ENCODE results near the gene UQCC5.

Gene UQCC5

DNA sequence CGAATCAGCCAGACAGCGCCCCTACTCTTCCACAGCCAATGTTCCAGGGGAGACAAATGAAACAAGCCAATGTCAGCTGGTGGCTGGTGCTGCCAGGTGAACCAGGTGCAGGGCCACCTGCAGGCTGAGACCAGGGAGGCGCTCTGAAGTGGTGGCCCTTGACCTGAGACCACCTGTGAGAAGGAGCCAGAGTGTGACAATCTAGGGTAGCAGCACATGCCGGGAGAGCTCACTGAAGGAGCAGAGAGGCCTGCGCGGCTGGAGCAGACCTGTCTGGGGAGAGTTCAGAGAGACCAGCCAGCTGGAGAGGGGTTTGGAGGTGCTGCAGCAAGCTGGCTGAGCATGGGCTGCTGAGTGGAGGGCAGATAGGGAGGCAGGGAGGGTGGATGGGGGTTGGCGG lies 42.0 kb upstream of the UQCC5 start:
- TF ChIP-seq POLR2AphosphoS5 (IDR thresholded peaks at IDR 0.05; ENCODE audit: low read depth, low read length) (no peak), TAF1 (IDR thresholded peaks at IDR 0.05; ENCODE audit: borderline replicate concordance, low read depth, low read length) (no peak), POLR2A (IDR thresholded peaks at IDR 0.05; ENCODE audit: low read depth, low read length) (no peak)
- FAIRE-seq = no peak
- no peak for DNase-seq (ENCODE audit: insufficient read length)

DNA sequence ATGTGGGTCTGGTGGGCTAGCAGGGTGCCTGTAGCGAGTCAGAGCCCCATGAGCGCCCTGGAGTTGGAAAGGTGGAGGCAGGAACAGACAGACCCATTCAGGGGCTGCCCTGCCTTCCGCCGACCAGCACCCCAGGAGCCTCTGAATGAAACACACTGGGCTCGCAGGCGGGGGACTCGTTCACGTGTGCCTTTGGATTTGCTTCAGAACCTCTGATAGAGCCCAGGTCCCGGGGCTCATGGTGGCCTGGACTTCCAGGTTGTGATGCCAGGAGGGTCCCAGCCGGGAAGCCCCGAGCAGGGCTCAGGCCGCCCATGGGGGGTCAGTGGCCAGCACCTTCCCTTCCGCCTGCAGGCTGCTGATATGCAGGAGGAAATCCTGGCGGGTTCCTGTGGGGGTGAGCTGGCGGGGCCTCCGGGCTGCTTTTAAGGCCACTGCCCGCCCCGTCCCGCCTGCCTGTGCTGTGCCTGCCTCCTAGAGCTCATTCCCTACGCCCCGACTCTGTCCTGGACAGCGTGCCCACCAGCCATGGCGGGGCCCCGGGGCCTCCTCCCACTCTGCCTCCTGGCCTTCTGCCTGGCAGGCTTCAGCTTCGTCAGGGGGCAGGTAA lies 41.4 kb upstream of the UQCC5 start, which contains the start of gene STAB1:
Gene STAB1, plus strand, starts transcription at position 453 of the 610 bp plus-strand sequence. Its CDS starts 76 bp downstream, at position 529.
- no peak for TF ChIP-seq POLR2A (IDR thresholded peaks at IDR 0.05; ENCODE audit: low read depth, low read length)
- TF ChIP-seq TAF1 (IDR thresholded peaks at IDR 0.05; ENCODE audit: borderline replicate concordance, low read depth, low read length) = no peak
- TF ChIP-seq POLR2AphosphoS5 (IDR thresholded peaks at IDR 0.05; ENCODE audit: low read depth, low read length) = no peak
- DNase-seq (ENCODE audit: insufficient read length) (no peak), FAIRE-seq (no peak)

GRCh38 chr3:52495777-52496602 lies 40.4 kb upstream of the UQCC5 start:
- no peak for TF ChIP-seq POLR2A (IDR thresholded peaks at IDR 0.05; ENCODE audit: low read depth, low read length)
- TF ChIP-seq TAF1 (IDR thresholded peaks at IDR 0.05; ENCODE audit: borderline replicate concordance, low read depth, low read length) = no peak
- TF ChIP-seq POLR2AphosphoS5 (IDR thresholded peaks at IDR 0.05; ENCODE audit: low read depth, low read length) = no peak
- FAIRE-seq = no peak
- no peak for DNase-seq (ENCODE audit: insufficient read length)

DNA sequence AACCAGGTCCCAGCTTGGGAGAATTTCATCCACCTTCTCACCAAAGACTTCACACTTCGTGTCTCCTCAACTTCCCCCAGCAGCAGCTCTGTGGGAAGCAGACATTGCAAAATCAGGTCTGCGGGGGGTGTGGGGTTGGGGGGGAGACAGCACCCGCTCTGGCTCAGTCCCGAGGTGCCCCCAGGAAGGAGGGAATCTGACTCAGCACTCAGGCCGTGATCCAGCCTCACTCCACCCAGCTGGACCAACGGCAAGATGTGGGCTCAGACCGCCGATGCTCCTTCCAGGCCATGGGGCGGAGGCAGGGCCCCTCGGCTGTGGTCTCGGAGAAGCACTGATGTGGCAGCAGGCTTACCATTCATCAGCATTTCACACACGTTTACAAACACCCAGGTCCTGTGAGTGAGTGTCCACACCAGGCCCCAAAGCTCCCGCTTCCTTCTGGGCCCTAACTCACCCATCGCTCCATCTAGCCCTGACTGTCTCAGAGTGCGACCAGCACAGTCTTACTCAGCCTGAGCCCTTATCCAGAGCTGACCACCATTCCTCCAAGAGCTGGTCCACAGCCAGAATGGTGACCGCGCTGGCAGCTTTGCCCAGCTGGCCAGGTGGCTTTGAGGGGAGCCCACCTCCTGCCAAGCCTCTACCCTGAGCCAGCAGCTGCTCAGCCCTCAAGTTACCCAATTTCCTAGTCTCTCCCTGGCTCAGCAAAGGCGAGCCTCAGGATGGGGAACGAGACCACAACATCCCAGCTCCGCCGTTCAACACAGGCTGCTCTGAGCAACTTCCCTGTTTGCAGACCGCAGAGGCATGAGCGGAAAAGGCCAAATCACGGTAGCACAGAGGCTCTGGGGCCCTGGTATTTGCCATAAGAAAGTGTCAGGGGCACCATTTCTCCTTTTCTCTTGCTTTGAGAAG lies 38.0 kb upstream of the UQCC5 start:
- DNase-seq (ENCODE audit: insufficient read length) (no peak), FAIRE-seq (no peak)
- TF ChIP-seq POLR2AphosphoS5 (IDR thresholded peaks at IDR 0.05; ENCODE audit: low read depth, low read length) (no peak), TAF1 (IDR thresholded peaks at IDR 0.05; ENCODE audit: borderline replicate concordance, low read depth, low read length) (no peak), POLR2A (IDR thresholded peaks at IDR 0.05; ENCODE audit: low read depth, low read length) (no peak)

DNA sequence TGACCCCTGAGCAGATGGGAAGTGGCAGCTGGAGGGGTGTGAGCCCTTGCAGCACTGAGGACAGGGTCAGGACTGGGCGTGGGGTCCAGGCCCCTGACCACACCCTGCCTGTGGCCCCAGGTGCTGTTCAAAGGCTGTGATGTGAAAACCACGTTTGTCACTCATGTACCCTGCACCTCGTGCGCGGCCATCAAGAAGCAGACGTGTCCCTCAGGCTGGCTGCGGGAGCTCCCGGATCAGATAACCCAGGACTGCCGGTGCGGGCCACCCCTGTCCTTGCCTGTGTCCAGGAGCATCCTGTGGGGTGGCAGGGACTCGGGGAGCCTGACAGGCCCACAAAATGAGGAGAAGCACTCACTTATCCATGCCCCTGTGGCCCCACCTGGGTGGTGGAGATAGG lies 35.4 kb upstream of the UQCC5 start:
- DNase-seq (ENCODE audit: insufficient read length) = no peak
- FAIRE-seq = no peak
- TF ChIP-seq POLR2AphosphoS5 (IDR thresholded peaks at IDR 0.05; ENCODE audit: low read depth, low read length) (no peak), TAF1 (IDR thresholded peaks at IDR 0.05; ENCODE audit: borderline replicate concordance, low read depth, low read length) (no peak), POLR2A (IDR thresholded peaks at IDR 0.05; ENCODE audit: low read depth, low read length) (no peak)

GRCh38 chr3:52502001-52502400 lies 34.4 kb upstream of the UQCC5 start:
- no peak for TF ChIP-seq POLR2A (IDR thresholded peaks at IDR 0.05; ENCODE audit: low read depth, low read length)
- TF ChIP-seq POLR2AphosphoS5 (IDR thresholded peaks at IDR 0.05; ENCODE audit: low read depth, low read length) = no peak
- no peak for TF ChIP-seq TAF1 (IDR thresholded peaks at IDR 0.05; ENCODE audit: borderline replicate concordance, low read depth, low read length)
- FAIRE-seq (no peak), DNase-seq (ENCODE audit: insufficient read length) (no peak)

GRCh38 chr3:52502808-52503350 lies 33.5 kb upstream of the UQCC5 start:
- no peak for DNase-seq (ENCODE audit: insufficient read length)
- TF ChIP-seq TAF1 (IDR thresholded peaks at IDR 0.05; ENCODE audit: borderline replicate concordance, low read depth, low read length) (no peak), POLR2A (IDR thresholded peaks at IDR 0.05; ENCODE audit: low read depth, low read length) (no peak), POLR2AphosphoS5 (IDR thresholded peaks at IDR 0.05; ENCODE audit: low read depth, low read length) (no peak)
- no peak for FAIRE-seq

DNA sequence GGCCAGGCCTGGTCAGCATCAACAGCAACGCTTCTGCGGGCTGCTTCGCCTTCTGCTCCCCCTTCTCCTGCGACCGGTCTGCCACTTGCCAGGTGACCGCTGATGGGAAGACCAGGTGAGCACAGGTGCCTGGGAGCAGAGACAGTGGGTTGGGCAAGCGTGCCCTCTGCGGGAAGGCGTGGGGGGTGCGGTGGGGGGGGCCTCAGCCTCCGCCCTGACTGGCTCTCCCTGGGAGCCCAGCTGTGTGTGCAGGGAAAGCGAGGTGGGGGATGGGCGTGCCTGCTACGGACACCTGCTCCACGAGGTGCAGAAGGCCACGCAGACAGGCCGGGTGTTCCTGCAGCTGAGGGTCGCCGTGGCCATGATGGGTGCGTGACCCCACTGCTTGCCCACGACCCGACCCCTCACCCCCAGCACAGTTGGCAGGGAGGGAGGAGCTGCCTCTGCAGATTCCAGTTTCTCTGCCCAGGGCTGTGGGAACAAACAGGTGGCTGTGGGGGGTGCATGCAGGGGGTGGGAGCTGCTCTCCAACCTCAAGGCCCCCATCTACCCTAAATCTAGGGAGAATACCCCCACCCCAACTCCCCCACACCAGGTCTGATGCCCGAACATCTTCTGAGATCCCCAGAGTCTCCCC lies 32.5 kb upstream of the UQCC5 start:
- TF ChIP-seq POLR2A (IDR thresholded peaks at IDR 0.05; ENCODE audit: low read depth, low read length) (no peak), TAF1 (IDR thresholded peaks at IDR 0.05; ENCODE audit: borderline replicate concordance, low read depth, low read length) (no peak), POLR2AphosphoS5 (IDR thresholded peaks at IDR 0.05; ENCODE audit: low read depth, low read length) (no peak)
- no peak for DNase-seq (ENCODE audit: insufficient read length)
- FAIRE-seq = no peak

- DNase-seq (ENCODE audit: insufficient read length) = no peak
- no peak for FAIRE-seq
- no peak for TF ChIP-seq POLR2AphosphoS5 (IDR thresholded peaks at IDR 0.05; ENCODE audit: low read depth, low read length)
- no peak for TF ChIP-seq TAF1 (IDR thresholded peaks at IDR 0.05; ENCODE audit: borderline replicate concordance, low read depth, low read length)
- TF ChIP-seq POLR2A (IDR thresholded peaks at IDR 0.05; ENCODE audit: low read depth, low read length) = no peak
Observed at GRCh38 chr3:52504977-52505376, 31.4 kb upstream of the UQCC5 start.

- no peak for DNase-seq (ENCODE audit: insufficient read length)
- no peak for FAIRE-seq
- TF ChIP-seq POLR2A (IDR thresholded peaks at IDR 0.05; ENCODE audit: low read depth, low read length) = no peak
- no peak for TF ChIP-seq TAF1 (IDR thresholded peaks at IDR 0.05; ENCODE audit: borderline replicate concordance, low read depth, low read length)
- TF ChIP-seq POLR2AphosphoS5 (IDR thresholded peaks at IDR 0.05; ENCODE audit: low read depth, low read length) = no peak
Observed at GRCh38 chr3:52506266-52506966, 30.0 kb upstream of the UQCC5 start.
